Brain microvascular endothelial cell (primary cell): ENCODE measurements around the gene NEK10.
A peak's percentile ranks its signal among the peaks of the same experiment; 100 is the strongest.

ENCODE experiments used
- DNase-seq: peaks from one replicate; pipeline ENCODE4 v3.0.0-alpha.2; 2020
- H3K27ac ChIP-seq: fragments of 250-450 bp; sonication (Bioruptor Pico); 2 replicates; pipeline ENCODE4 v1.5.1; 2020; ENCODE audit warnings: mild to moderate bottlenecking, moderate library complexity
- H3K27me3 ChIP-seq: fragments of 250-450 bp; sonication (Bioruptor Pico); replicated peaks from 2 replicates; pipeline ENCODE4 v1.5.1; 2020; ENCODE audit warnings: mild to moderate bottlenecking
- H3K36me3 ChIP-seq: fragments of 250-450 bp; sonication (Bioruptor Pico); replicated peaks from 2 replicates; pipeline ENCODE4 v1.5.1; 2020; ENCODE audit warnings: mild to moderate bottlenecking
- H3K4me3 ChIP-seq: 2 replicates; pipeline ENCODE4 v1.5.1; 2011; ENCODE audit warnings: low read depth, mild to moderate bottlenecking, control low read depth, low read length, moderate library complexity
- CTCF ChIP-seq: IDR thresholded peaks from 2 replicates; pipeline ENCODE4 v1.5.1; 2011; ENCODE audit warnings: low read depth, mild to moderate bottlenecking, moderate library complexity, low read length, control low read depth, inconsistent platforms; ENCODE audit errors: missing control alignments
- in situ Hi-C: cut with HindIII; loops from 2 replicates; pipeline ENCODE4 v1.10.0; 2017; ENCODE audit warnings: low sequenced_read_pairs, low pct_ligation_motif_present

Gene NEK10

DNA sequence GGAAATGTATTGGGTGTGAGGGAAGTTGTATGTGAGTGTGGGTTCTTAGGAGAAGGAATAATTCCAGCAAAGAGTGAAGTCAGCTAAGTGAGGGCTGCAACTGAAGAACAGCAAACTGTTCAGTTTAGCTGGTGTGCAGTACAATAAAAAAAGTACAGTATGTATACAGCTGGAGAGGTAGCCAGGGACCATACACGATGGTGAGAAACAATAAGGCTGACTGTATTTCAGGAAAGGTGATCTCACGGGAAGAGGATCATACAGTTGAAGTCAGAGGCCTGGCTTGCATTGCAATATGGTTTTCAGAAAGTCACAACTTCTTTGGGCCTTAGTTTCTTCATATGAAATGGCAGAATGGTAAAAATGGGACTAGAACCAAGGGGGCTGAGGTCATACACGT, 222.4 kb downstream of the NEK10 start:
- in situ Hi-C loops, result no loop called here
- H3K36me3 ChIP-seq, result no peaks in the 10 kb centered on the region
- DNase-seq, result no peak
- H3K4me3 ChIP-seq, result no peak overlapping the region
- H3K27ac ChIP-seq, result no peak overlapping the region
- no peak for TF ChIP-seq CTCF
- H3K27me3 ChIP-seq, result no peaks in the 10 kb centered on the region

DNA sequence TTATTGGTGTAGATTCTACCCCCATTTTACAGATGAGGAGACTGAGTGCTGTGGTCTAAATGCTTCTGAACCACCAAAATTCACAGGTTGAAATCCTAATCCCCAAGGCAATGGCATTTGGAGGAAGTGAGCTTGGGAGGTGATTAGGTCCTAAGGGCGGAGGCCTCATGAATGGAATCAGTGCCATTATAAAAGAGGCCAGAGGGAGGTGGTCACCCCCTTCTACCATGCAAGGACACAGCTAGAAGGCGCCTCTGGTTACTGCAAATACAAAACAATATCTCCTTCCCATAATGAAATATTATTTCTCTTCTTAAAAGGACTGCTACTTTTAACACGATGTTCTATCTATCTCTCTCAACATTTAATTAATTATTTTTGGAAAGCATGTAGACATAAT, 223.5 kb downstream of the NEK10 start:
- H3K4me3 ChIP-seq, result no peak overlapping the region
- H3K27me3 ChIP-seq, result no peaks in the 10 kb centered on the region
- no peak for DNase-seq
- H3K36me3 ChIP-seq, result no peaks in the 10 kb centered on the region
- in situ Hi-C loops, result no loop called here
- H3K27ac ChIP-seq, result no peak overlapping the region
- TF ChIP-seq CTCF, result no peak

GRCh38 chr3:27141668-27142067, 227.5 kb downstream of the NEK10 start:
- TF ChIP-seq CTCF, result peak; percentile 45
- no peaks in the 10 kb centered on the region for H3K36me3 ChIP-seq
- no peaks in the 10 kb centered on the region for H3K27me3 ChIP-seq
- no peak overlapping the region for H3K4me3 ChIP-seq
- in situ Hi-C loops, result no loop called here
- DNase-seq, result no peak
- no peak overlapping the region for H3K27ac ChIP-seq

DNA sequence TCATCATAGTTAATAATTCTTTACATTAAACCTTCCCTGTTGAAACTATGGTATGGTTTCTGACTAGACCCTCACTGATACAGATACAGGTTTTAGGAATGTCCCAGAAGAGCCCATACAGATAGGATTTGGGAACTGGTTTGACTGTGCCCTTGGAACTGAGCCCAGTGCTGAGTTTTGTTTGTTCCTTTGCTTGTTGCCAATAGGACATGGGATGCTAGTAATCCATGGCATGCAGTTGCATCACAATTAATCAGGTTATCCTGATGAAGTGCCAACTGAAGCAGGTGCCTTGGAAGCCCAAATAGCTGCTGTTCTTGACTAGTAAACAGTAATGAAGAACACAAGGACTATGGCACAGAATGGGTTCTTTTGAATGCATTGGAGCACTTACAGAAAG, 230.6 kb downstream of the NEK10 start:
- no peak for TF ChIP-seq CTCF
- no peaks in the 10 kb centered on the region for H3K27me3 ChIP-seq
- no peaks in the 10 kb centered on the region for H3K36me3 ChIP-seq
- no peak for DNase-seq
- no peak overlapping the region for H3K4me3 ChIP-seq
- in situ Hi-C loops, result no loop called here
- H3K27ac ChIP-seq, result no peak overlapping the region

DNA sequence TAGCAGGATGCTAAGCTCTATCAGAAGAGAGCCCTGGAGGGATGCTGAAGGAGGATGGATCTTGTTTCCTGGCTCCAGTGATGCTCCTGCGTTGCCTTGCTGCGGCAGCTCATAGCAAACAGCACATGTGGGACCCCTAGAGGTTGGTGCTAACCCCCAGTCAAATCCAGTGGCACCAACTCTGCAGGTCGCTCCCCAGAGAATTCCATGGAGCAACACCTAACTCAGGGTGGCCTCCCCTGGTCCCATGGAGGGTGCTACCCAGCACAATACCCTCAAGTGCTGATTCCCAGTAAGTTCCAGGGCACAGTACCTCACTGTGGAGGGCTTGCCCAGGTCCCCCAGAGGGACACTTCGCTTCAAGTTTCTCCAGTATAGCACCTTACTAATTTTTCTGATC, 231.2 kb downstream of the NEK10 start:
- Histone ChIP-seq H3K27me3 (no peaks in the 10 kb centered on the region), H3K4me3 (no peak overlapping the region), H3K27ac (no peak overlapping the region), H3K36me3 (no peaks in the 10 kb centered on the region)
- in situ Hi-C loops, result no loop called here
- TF ChIP-seq CTCF, result no peak
- DNase-seq, result no peak

DNA sequence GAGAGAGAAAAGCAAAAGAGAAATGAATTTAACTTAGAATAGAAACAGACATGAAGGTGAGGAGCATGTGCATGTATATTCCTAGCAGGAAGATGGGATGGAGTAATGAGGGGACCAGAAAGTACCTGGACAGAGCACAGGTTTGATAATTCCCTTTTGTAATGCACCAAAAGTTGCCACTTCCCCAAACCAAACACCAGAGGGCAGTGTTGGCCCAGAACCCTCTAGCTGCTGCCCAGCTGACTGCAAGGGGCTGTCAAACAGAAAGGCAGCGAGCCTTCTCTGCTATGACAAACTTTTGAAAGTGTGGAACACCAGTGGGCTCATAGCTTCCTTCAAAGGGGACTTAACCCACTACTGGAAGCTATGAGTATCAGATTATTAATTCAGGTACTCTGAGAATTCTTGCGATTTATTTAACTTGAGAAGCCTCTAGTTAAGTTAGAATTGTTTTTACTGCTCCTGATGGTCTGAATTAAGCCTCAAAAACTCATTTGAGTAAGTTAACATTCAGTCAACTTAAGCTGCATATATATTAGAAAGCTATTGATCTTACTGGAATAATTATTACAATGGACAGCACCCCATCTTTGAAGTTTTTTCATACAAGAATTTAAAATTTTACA, 234.9 kb downstream of the NEK10 start:
- Histone ChIP-seq H3K4me3 (no peak overlapping the region), H3K27ac (no peak overlapping the region), H3K36me3 (no peaks in the 10 kb centered on the region), H3K27me3 (no peaks in the 10 kb centered on the region)
- DNase-seq, result peak; percentile 52
- TF ChIP-seq CTCF, result peak; percentile 92
- in situ Hi-C loops, result no loop called here
